ENCODE results near the gene UBL4B. TPM values are rescaled to one million over a fixed set of nuclear protein-coding genes. Genes with fewer than 3 reads are reported as not detected.

The UBL4B gene
- total RNA-seq, 1 donor from 2014 or later = not detected

- intact Hi-C loops (cut with micrococcal nuclease) = no loop called here
- peak; percentile 22 for DNase-seq (ENCODE audit: low spot score)
- Mint-ChIP-seq H3K27me3 (ENCODE audit: insufficient read depth) (peaks cover 42% of the 10 kb centered on the region), H3K4me1 (ENCODE audit: low read depth) (no peaks in the 10 kb centered on the region), H3K27ac (no peak overlapping the region), H3K4me3 (no peak overlapping the region), H3K9me3 (no peaks in the 10 kb centered on the region), H3K36me3 (ENCODE audit: low read depth) (no peaks in the 10 kb centered on the region)
These were observed 43.8 kb downstream of the UBL4B start for GRCh38 chr1:110155878-110156522.

DNA sequence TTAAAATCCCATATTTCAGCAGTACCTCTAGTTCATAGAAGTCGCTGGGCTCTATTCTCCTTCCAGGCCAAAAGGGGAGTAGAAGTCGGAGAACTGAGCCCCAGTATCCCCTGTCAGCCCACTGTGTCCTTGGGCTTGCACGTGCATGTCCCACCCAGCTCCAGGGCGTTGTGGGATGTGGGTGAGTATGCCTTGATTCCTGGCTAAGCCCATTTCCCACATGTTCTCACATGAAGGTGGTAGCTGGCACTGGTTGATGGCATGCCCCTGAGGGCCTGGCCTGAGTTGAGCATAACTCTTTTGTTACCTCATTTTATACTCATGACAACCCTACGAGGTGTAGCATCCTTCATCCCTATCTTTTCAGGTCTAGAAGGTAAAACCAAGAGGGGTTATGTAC is 46.0 kb downstream of the UBL4B start:
- H3K9me3 Mint-ChIP-seq = no peaks in the 10 kb centered on the region
- no peaks in the 10 kb centered on the region for H3K4me1 Mint-ChIP-seq (ENCODE audit: low read depth)
- H3K4me3 Mint-ChIP-seq = no peak overlapping the region
- H3K27ac Mint-ChIP-seq = no peak overlapping the region
- H3K36me3 Mint-ChIP-seq (ENCODE audit: low read depth) = no peaks in the 10 kb centered on the region
- DNase-seq (ENCODE audit: low spot score) = no peak
- intact Hi-C loops (cut with micrococcal nuclease) = no loop called here
- peaks cover 24% of the 10 kb centered on the region for H3K27me3 Mint-ChIP-seq (ENCODE audit: insufficient read depth)

GRCh38 chr1:110159168-110159567 is 46.9 kb downstream of the UBL4B start:
- H3K27ac Mint-ChIP-seq = no peak overlapping the region
- no peak overlapping the region for H3K4me3 Mint-ChIP-seq
- intact Hi-C loops (cut with micrococcal nuclease) = no loop called here
- H3K4me1 Mint-ChIP-seq (ENCODE audit: low read depth) = no peaks in the 10 kb centered on the region
- H3K36me3 Mint-ChIP-seq (ENCODE audit: low read depth) = no peaks in the 10 kb centered on the region
- no peaks in the 10 kb centered on the region for H3K9me3 Mint-ChIP-seq
- H3K27me3 Mint-ChIP-seq (ENCODE audit: insufficient read depth) = peaks cover 22% of the 10 kb centered on the region
- no peak for DNase-seq (ENCODE audit: low spot score)

DNA sequence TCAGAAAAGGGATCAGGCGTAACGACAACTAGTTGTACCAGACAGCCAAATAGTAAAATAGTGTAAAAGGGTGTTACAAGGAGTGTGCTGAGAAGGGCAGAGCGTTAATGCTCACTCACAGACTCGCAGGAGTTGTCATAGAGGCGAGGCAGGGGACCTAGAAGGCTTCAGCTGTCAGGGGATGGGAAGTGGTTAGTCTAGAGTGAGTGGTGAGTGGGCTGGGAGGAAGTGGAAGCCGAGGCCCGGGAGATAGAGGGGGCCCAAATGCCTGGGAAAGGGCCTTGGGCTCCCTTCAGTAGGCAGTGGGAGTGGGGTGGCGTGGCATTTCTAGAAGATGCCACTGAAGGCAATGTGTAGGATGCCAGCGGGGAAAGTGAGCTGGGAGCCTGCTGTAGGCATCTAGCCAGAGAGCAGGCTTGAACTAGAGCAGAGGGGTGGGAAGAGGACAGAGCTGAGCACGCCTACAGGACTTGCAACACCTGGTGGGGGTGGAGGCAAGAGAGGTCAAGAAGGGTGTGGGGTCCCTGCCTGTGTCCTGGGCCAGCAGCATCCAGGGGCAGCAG is 48.4 kb downstream of the UBL4B start:
- Mint-ChIP-seq H3K9me3 (no peaks in the 10 kb centered on the region), H3K4me1 (ENCODE audit: low read depth) (no peaks in the 10 kb centered on the region), H3K27ac (no peak overlapping the region), H3K27me3 (ENCODE audit: insufficient read depth) (peaks cover 13% of the 10 kb centered on the region), H3K36me3 (ENCODE audit: low read depth) (no peaks in the 10 kb centered on the region), H3K4me3 (no peak overlapping the region)
- intact Hi-C loops (cut with micrococcal nuclease) = no loop called here
- DNase-seq (ENCODE audit: low spot score) = no peak

DNA sequence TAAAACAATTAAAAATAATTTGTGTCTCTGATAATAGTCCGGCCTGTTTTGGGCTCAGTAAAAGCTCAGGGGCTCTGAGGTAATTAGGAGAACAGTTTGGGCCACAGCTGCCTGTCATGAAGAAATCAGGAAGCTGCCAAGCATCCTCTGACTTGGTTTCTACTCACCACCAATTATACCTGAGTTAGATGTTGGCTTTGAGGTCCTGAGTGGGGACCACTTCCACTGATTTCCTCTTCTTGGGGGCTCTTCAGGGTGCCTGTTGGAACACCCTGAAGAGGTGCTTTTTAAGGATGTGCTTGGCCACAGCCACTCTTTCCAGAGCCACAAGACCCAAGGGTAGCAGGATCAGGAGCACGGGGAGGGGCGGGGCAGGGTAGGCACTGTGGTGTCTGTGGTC is 48.9 kb downstream of the UBL4B start:
- Mint-ChIP-seq H3K27ac (no peak overlapping the region), H3K27me3 (ENCODE audit: insufficient read depth) (peaks cover 8% of the 10 kb centered on the region), H3K9me3 (no peaks in the 10 kb centered on the region), H3K4me1 (ENCODE audit: low read depth) (no peaks in the 10 kb centered on the region), H3K36me3 (ENCODE audit: low read depth) (no peaks in the 10 kb centered on the region), H3K4me3 (no peak overlapping the region)
- intact Hi-C loops (cut with micrococcal nuclease) = no loop called here
- no peak for DNase-seq (ENCODE audit: low spot score)

- no peak for DNase-seq (ENCODE audit: low spot score)
- H3K4me3 Mint-ChIP-seq = no peak overlapping the region
- H3K36me3 Mint-ChIP-seq (ENCODE audit: low read depth) = no peaks in the 10 kb centered on the region
- no peaks in the 10 kb centered on the region for H3K9me3 Mint-ChIP-seq
- H3K27ac Mint-ChIP-seq = no peak overlapping the region
- intact Hi-C loops (cut with micrococcal nuclease) = no loop called here
- H3K4me1 Mint-ChIP-seq (ENCODE audit: low read depth) = no peaks in the 10 kb centered on the region
- peaks cover 4% of the 10 kb centered on the region for H3K27me3 Mint-ChIP-seq (ENCODE audit: insufficient read depth)
These were observed 49.6 kb downstream of the UBL4B start for GRCh38 chr1:110161849-110162248.

Other genes with a start within 250 kb of the UBL4B start
- gene CSF1, start 201.6 kb upstream of the UBL4B start, total RNA-seq = 269 and 275 TPM in 2 replicates
- gene AHCYL1, start 127.7 kb upstream of the UBL4B start, total RNA-seq = 63.8 and 64.1 TPM in 2 replicates
- 41.5 and 43.7 TPM in 2 replicates for gene STRIP1, start 77.8 kb upstream of the UBL4B start, total RNA-seq
- not detected in 2 replicates for gene ALX3, start 41.8 kb upstream of the UBL4B start, total RNA-seq
- gene SLC6A17, start 38.1 kb downstream of the UBL4B start, total RNA-seq = 0.05 and 0.23 TPM in 2 replicates
- 11.8 and 14.3 TPM in 2 replicates for gene KCNC4, start 97.9 kb downstream of the UBL4B start, total RNA-seq
- 58.5 and 59.0 TPM in 2 replicates for gene RBM15, start 226.9 kb downstream of the UBL4B start, total RNA-seq